NB4 (cell line): ENCODE data around the gene HOXB2.

Experiments
- DNase-seq: peaks from one replicate; pipeline ENCODE4 v3.0.0; 2010; ENCODE audit warnings: low read depth
- H3K4me3 ChIP-seq: one replicate; pipeline ENCODE4 v1.5.1; 2011; ENCODE audit warnings: mild to moderate bottlenecking, low read depth, low read length, moderate library complexity
- CTCF ChIP-seq: IDR thresholded peaks from one replicate; pipeline ENCODE4 v1.5.1; 2012; ENCODE audit warnings: low read depth, low read length
- MAX ChIP-seq: IDR thresholded peaks from 2 replicates; pipeline ENCODE4 v1.6.1; 2011; ENCODE audit warnings: low read depth, low read length
- MYC ChIP-seq: IDR thresholded peaks from 2 replicates; pipeline ENCODE4 v1.6.1; 2011; ENCODE audit warnings: low read depth, low read length
- POLR2A ChIP-seq: IDR thresholded peaks from 2 replicates; pipeline ENCODE4 v1.6.1; 2011; ENCODE audit warnings: mild to moderate bottlenecking; ENCODE audit not compliant: insufficient read length; ENCODE audit errors: extremely low read depth

Gene HOXB2

GRCh38 chr17:48499735-48500434 is 45.0 kb downstream of the HOXB2 start:
- no peak overlapping the region for H3K4me3 ChIP-seq
- DNase-seq: no peak
- TF ChIP-seq MYC: no peak
- no peak for TF ChIP-seq POLR2A
- TF ChIP-seq MAX: no peak
- TF ChIP-seq CTCF: no peak

- no peak for TF ChIP-seq POLR2A
- TF ChIP-seq MAX: no peak
- no peak for TF ChIP-seq MYC
- no peak for TF ChIP-seq CTCF
- no peak for DNase-seq
- H3K4me3 ChIP-seq: no peak overlapping the region
Observed at GRCh38 chr17:48499248-48499647, 45.7 kb downstream of the HOXB2 start.

- H3K4me3 ChIP-seq: no peak overlapping the region
- DNase-seq: no peak
- TF ChIP-seq CTCF: no peak
- TF ChIP-seq MAX: no peak
- no peak for TF ChIP-seq POLR2A
- TF ChIP-seq MYC: no peak
Observed at GRCh38 chr17:48498164-48498850, 46.6 kb downstream of the HOXB2 start.

GRCh38 chr17:48497103-48497502 is 47.8 kb downstream of the HOXB2 start:
- TF ChIP-seq MAX (no peak), POLR2A (no peak), CTCF (no peak), MYC (no peak)
- no peak for DNase-seq
- H3K4me3 ChIP-seq: no peak overlapping the region

GRCh38 chr17:48494335-48494734 is 50.6 kb downstream of the HOXB2 start:
- TF ChIP-seq CTCF: no peak
- no peak for TF ChIP-seq MAX
- no peak for TF ChIP-seq POLR2A
- TF ChIP-seq MYC: no peak
- no peak overlapping the region for H3K4me3 ChIP-seq
- no peak for DNase-seq
